22Rv1 (cell line): ENCODE data around the gene NDUFB4.

Experiments
- CTCF ChIP-seq: fragments of 450-650 bp; IDR thresholded peaks from 2 replicates; pipeline ENCODE4 v1.5.1; 2017; ENCODE audit warnings: mild to moderate bottlenecking
- ZFX ChIP-seq: fragments of 450-650 bp; IDR thresholded peaks from 2 replicates; pipeline ENCODE4 v1.6.1; 2017; ENCODE audit warnings: antibody characterized with exemption, borderline replicate concordance

GRCh38 chr3:120604382-120604781, 8.2 kb downstream of the NDUFB4 start:
- TF ChIP-seq CTCF, result no peak
- TF ChIP-seq ZFX, result no peak
